ENCODE measurements around the gene GUCD1. TPM values are rescaled to one million over a fixed set of nuclear protein-coding genes. Genes with fewer than 3 reads are reported as not detected.

The GUCD1 gene
- total RNA-seq, 4 donors from 2014 or later = 215 to 315 (median 238) TPM

GRCh38 chr22:24548812-24549211, 6.1 kb downstream of the GUCD1 start:
- H3K4me3 ChIP-seq = no peak overlapping the region
- DNase-seq = no peak
- H3K4me1 ChIP-seq = peaks cover 64% of the 10 kb centered on the region in 2 donors
- ATAC-seq = no peak
- H3K9me3 ChIP-seq = no peaks in the 10 kb centered on the region
- intact Hi-C loops (cut with DNase I; ENCODE audit: low total_unique reads) (no loop called here), in situ Hi-C loops (cut with MboI; ENCODE audit: low sequenced_read_pairs in 4 of 4) (no loop called here)
- H3K27me3 ChIP-seq = no peaks in the 10 kb centered on the region
- no peak overlapping the region for H3K27ac ChIP-seq
- peaks cover 0 to 35% of the 10 kb centered on the region in 2 donors for H3K36me3 ChIP-seq
- no peak for TF ChIP-seq CTCF (IDR thresholded peaks at IDR 0.05 in 4 of 5, conservative IDR thresholded peaks at IDR 0.05 in 1 of 5)
- no peak for TF ChIP-seq POLR2A (IDR thresholded peaks at IDR 0.05)

- Histone ChIP-seq H3K36me3 (peaks cover 0 to 61% of the 10 kb centered on the region in 2 donors), H3K4me1 (peaks cover 52 to 66% of the 10 kb centered on the region in 2 donors), H3K9me3 (no peaks in the 10 kb centered on the region), H3K27me3 (no peaks in the 10 kb centered on the region), H3K4me3 (no peak overlapping the region), H3K27ac (peak overlapping the region; percentile 86 to 90 (median 89))
- ATAC-seq (no peak), DNase-seq (no peak)
- in situ Hi-C loops (cut with MboI; ENCODE audit: low sequenced_read_pairs in 4 of 4) (no loop called here), intact Hi-C loops (cut with DNase I; ENCODE audit: low total_unique reads) (no loop called here)
- TF ChIP-seq CTCF (IDR thresholded peaks at IDR 0.05 in 4 of 5, conservative IDR thresholded peaks at IDR 0.05 in 1 of 5) (no peak), POLR2A (IDR thresholded peaks at IDR 0.05) (no peak)
These were observed 11.2 kb downstream of the GUCD1 start for GRCh38 chr22:24543679-24544243.

- no peak for TF ChIP-seq POLR2A (IDR thresholded peaks at IDR 0.05)
- no peak for TF ChIP-seq CTCF (IDR thresholded peaks at IDR 0.05 in 4 of 5, conservative IDR thresholded peaks at IDR 0.05 in 1 of 5)
- no peaks in the 10 kb centered on the region for H3K9me3 ChIP-seq
- H3K36me3 ChIP-seq = peaks cover 0 to 56% of the 10 kb centered on the region in 2 donors
- no peak for DNase-seq
- no peaks in the 10 kb centered on the region for H3K27me3 ChIP-seq
- in situ Hi-C loops (cut with MboI; ENCODE audit: low sequenced_read_pairs in 4 of 4) = no loop called here
- H3K4me1 ChIP-seq = peaks cover 52 to 66% of the 10 kb centered on the region in 2 donors
- no peak for ATAC-seq
- intact Hi-C loops (cut with DNase I; ENCODE audit: low total_unique reads) = no loop called here
- peak overlapping the region; percentile 86 to 90 (median 89) for H3K27ac ChIP-seq
- no peak overlapping the region for H3K4me3 ChIP-seq
These were observed 11.7 kb downstream of the GUCD1 start for GRCh38 chr22:24543185-24543601.

- Histone ChIP-seq H3K4me3 (no peak overlapping the region), H3K4me1 (peaks cover 52 to 66% of the 10 kb centered on the region in 2 donors), H3K27ac (peak overlapping the region; percentile 86 to 90 (median 89)), H3K9me3 (no peaks in the 10 kb centered on the region), H3K27me3 (no peaks in the 10 kb centered on the region), H3K36me3 (peaks cover 0 to 51% of the 10 kb centered on the region in 2 donors)
- DNase-seq (peak; percentile 49 to 80), ATAC-seq (peak; percentile 42 to 57)
- TF ChIP-seq POLR2A (IDR thresholded peaks at IDR 0.05) (no peak), CTCF (IDR thresholded peaks at IDR 0.05 in 4 of 5, conservative IDR thresholded peaks at IDR 0.05 in 1 of 5) (peak in 4 of 5 experiments; percentile 27 to 58 (median 33))
- in situ Hi-C loops (cut with MboI; ENCODE audit: low sequenced_read_pairs in 4 of 4) (no loop called here), intact Hi-C loops (cut with DNase I; ENCODE audit: low total_unique reads) (no loop called here)
These were observed 12.3 kb downstream of the GUCD1 start for GRCh38 chr22:24542641-24543040.
